NCI-H1048 (cell line): ENCODE results near the gene WBP1L.

ENCODE experiments used
- DNase-seq: peaks from one replicate; lab custom pipeline; 2025; lab: John Stamatoyannopoulos, UW

The WBP1L gene

DNA sequence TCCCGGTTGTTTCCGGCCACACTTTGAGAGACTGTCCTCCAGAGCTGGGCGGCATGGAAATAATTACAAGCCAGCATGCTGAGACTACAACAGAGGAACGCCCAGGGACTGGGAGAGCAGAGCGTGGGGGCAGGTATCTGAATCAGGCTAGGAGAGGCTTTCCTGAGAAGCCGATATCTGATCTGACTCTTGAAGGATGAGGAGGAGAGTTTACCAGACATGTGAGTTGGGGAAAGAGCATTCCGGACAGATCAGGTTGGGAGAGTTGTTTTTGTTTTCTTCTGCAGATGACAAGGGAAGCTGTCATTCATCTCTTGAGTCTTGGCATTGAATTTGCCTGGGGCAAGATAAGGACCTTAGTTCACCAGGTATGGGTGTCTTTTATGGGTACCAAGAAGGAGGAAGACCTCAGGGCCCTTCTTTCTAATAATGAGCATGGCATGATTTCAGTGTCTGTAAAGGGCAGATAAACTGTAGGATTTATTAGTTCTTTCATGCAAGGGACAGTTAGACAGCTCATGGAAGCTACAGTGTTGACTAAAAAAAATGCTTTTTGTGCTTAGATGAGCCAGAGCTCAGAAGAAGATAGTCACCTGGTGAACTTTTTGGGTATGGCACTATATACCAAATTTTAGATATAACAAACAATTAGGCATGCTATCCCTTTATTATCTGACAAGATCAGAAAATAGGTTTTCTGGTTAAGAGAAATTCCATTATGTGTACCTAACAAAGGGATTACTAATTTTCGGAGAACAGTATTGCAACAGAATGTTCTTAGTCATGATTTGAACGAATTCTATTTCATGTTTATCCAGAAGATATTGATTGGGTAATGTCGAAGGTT is 36.2 kb downstream of the WBP1L start:
- no peak for DNase-seq

DNA sequence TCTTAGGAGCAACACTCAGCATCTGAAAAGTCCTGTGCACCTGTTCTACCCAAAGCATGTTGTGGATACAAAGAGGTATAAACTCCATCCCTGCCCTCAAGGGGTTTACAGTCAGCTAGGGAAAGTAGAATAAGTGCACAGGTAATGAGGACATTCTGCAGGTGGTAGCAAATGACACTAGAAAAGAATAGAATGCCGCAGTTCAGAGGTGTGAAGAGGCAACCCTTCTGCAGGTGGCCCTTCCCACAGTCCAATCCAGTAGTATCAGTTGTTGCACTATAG is 36.7 kb downstream of the WBP1L start:
- DNase-seq, result no peak

- no peak for DNase-seq
Measured at GRCh38 chr10:102781090-102781920, 37.6 kb downstream of the WBP1L start.

DNA sequence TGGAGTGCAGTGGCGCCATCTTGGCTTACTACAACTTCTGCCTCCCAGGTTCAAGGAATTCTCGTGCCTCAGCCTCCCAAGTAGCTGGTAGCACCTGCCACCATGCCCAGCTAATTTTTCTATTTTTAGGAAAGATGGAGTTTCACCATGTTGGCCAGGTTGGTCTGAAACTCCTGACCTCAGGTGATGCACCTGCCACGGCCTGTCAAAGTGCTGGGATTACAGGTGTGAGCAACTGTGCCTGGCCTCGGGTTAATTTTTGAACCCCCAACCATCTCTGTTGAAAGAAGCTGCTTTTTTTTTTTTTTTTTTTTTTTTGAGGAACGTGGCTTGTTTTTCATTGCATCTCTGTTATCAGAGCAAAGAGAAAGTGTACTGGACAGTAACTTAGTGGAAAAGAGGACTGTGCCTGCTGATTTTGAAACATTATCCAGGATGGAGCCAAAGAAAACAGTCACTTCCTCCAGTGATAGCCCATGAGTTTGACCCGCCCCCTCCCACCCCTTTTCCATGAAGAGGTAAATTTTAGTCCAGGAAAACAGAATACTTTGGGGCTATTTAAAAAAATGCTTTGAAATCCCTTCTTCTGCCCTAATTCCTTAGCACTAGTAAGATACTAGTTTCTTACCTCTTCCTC is 38.3 kb downstream of the WBP1L start:
- no peak for DNase-seq

GRCh38 chr10:102782673-102783551 is 39.2 kb downstream of the WBP1L start:
- DNase-seq, result no peak

GRCh38 chr10:102783568-102783967 is 39.8 kb downstream of the WBP1L start:
- DNase-seq, result no peak

- DNase-seq, result no peak
Measured at GRCh38 chr10:102785818-102786217, 42.1 kb downstream of the WBP1L start.

GRCh38 chr10:102791754-102792395 is 48.1 kb downstream of the WBP1L start:
- no peak for DNase-seq

GRCh38 chr10:102795453-102796406 is 52.0 kb downstream of the WBP1L start:
- no peak for DNase-seq

DNA sequence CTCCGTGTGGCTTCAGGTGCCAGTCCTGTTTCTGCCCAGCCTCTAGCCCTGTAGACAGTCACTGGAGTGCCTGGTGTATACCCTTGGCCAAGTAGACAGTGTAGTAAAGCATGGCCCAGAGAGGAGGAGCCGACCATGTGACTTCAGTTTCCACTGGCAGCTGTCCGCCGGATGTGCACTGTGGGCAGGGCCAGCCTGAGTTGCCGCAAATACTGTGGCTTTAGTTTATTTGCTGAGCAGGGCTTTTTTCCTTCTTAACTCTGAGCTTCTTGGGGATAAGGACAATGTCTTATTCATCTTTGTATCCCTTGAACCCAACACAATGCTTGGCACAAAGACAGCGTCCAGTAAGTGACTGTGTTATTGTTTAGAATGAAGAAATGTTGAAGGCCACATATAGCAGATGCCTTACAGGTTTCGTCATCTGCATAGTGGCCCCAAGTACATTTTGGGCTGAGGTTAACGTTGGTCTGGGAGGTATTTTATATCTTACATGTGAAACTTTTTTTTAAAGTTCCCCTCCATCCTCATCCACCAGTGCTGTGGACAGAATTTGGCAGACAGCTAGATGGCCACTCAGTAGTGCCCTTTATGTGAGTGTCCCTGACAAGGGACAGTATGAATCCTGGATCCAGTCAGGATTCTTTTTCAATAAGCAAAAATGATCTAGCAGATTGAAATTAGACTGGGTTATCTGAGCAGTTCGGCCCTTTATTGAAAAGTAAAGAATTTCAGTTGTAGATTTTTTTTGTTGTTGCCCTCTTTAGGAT is 52.8 kb downstream of the WBP1L start:
- no peak for DNase-seq

DNA sequence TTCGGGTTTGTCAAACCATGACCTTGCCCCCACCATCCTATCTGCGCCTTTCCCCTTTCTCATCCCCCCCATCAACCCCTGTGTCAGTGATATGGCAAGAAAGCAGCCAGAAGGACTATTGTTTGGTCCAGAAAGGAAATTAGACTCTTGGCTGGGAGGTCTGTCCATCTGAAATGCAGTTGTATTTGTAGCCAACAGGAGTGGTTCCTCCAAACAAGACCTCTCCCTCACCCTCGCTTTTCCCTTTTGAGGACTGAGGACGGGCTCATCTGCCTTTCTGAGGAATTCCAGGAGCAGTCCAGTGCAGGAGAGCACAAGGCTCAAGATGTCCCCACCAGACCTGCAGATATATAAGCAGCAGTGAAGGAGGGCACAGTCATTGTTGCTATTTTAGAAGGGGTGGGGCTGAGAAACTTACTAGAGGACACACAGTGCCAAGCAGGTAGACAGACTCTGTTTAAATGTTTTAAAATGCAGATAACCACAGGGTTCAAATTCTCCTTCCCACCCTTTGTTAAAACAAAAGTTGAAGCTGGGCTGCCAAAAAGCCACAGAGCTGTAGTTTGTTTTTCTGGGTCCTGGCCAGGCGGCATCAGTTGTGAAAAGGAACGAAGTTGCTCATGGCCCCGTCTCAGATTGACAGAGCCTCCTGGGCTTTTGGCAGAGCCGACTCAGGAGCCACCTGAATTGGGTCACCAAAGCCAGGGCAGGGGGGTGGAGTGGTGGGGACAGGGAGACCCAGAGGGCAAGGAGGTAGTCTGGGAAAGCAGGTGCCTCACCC is 56.1 kb downstream of the WBP1L start:
- DNase-seq, result no peak

GRCh38 chr10:102800611-102801335 is 57.0 kb downstream of the WBP1L start:
- no peak for DNase-seq

- DNase-seq, result no peak
Measured at GRCh38 chr10:102801496-102801895, 57.7 kb downstream of the WBP1L start.

DNA sequence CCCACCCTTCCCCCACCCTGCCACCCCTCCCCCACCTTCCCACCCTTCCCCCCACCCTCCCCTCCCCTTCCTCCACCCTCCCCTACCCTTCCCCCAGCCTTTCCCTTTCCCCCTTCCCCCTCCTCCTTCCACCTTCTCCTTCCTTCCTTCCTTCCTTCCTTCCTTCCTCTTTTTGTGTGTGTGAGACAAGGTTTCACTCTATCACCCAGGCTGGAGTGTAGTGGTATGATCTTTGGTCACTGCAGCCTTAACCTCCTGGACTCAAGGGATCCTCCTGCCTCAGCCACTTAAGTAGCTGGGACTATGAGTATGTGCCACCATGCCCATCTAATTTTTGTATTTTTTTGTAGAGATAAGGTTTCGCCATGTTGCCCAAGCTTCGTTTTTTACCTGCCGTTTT is 58.2 kb downstream of the WBP1L start:
- DNase-seq, result no peak

DNA sequence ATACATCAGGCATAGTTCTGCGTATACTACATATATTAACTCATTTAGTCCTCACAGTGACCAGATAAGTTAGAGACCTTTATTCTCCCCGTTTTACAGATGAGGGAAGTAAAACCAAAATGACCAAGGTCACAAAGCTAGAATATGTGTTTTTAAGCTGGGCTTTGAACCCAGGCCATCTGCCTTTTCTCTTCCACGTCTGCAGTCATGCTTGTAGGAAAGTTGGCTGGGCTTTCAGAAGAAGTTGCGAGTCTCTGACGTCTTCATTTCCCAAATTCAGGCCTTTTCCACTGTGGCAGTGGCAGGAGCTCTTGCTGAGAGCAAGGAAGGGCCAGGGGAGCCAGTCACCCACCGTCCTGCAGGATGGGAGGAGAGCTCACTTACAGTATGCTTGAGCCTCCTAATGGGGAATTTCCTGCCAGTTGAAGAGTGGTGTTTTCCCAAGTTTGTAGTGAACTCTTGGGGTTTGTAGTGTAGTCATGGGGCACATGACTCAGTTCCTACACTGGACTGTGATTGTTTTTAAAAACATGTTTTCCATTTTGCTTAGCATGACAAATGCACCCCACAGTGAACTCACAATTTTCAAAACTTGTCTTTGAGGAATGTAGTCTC is 59.3 kb downstream of the WBP1L start:
- no peak for DNase-seq

DNA sequence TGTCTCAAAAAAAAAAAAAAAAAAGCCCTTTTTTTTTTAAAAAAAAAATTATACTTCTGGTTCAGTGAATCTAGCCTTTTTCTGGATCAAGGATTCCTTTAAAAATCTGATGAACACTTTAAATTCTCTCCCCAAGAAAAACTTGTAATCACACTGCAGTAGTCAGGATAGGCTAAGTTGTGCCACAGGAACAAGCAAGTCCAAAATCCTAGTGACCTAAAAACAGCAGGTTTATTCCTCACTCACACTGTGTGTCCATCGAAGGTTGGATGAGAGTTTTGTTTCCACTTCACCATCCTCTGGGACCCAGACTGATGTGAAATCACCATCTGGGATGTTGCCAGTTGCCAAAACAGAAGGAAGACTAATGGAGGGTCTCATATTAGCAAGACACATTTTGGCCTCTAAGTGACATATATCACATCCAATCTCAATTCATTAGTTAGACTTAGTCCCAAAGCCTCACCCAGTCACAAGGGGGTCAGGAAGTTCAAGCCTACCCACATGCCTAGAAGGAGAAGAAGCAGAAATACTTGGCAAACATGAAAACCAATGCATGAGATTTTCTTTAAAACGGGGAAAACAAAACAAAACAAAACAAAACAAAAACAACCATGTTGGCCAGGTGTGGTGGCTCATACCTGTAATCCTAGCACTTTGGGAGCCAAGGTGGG is 60.8 kb downstream of the WBP1L start:
- DNase-seq, result no peak

- no peak for DNase-seq
Measured at GRCh38 chr10:102808380-102808779, 64.6 kb downstream of the WBP1L start.
